Gastrocnemius medialis (tissue), 4 donors: ENCODE results near the gene SLC25A29.

Source experiments
- CTCF ChIP-seq, 5 experiments: fragments of 450-650 bp in 3 of 5; fragments of 200-600 bp in 2 of 5; sonication (generic) in 2 of 5; IDR thresholded peaks in 4 of 5; conservative IDR thresholded peaks in 1 of 5; 1 replicate in 4 of 5; 2 replicates in 1 of 5; pipeline ENCODE4 v1.5.1; 2016 to 2019; ENCODE audit warnings: antibody characterized with exemption in 5 of 5, mild to moderate bottlenecking in 3 of 5, moderate library complexity in 3 of 5
- POLR2A ChIP-seq, 2 donors: fragments of 450-650 bp; IDR thresholded peaks; one replicate each; pipeline ENCODE4 v1.6.1; 2017; ENCODE audit warnings: antibody characterized with exemption in 2 of 2, mild to moderate bottlenecking in 2 of 2, moderate library complexity in 2 of 2

GRCh38 chr14:100336618-100337530 is 30.6 kb upstream of the SLC25A29 start:
- TF ChIP-seq POLR2A (IDR thresholded peaks at IDR 0.05), result no peak
- TF ChIP-seq CTCF (IDR thresholded peaks at IDR 0.05 in 4 of 5, conservative IDR thresholded peaks at IDR 0.05 in 1 of 5), result no peak
